Testis (tissue), 2 donors: Measurements from ENCODE around the gene KIAA0232.

Experiments used
- POLR2A ChIP-seq: fragments of 450-650 bp; IDR thresholded peaks from one replicate; pipeline ENCODE4 v1.6.1; 2017; ENCODE audit warnings: antibody characterized with exemption, mild to moderate bottlenecking, moderate library complexity
- TF ChIP-seq, protein P1 (sequence below), 3 experiments: fragments of 450-650 bp in 2 of 3; fragments of 200-600 bp in 1 of 3; sonication (generic) in 1 of 3; IDR thresholded peaks; one replicate each; pipeline ENCODE4 v1.5.1; 2016 to 2019; ENCODE audit warnings: antibody characterized with exemption in 3 of 3, mild to moderate bottlenecking in 2 of 3, moderate library complexity in 1 of 3

DNA sequence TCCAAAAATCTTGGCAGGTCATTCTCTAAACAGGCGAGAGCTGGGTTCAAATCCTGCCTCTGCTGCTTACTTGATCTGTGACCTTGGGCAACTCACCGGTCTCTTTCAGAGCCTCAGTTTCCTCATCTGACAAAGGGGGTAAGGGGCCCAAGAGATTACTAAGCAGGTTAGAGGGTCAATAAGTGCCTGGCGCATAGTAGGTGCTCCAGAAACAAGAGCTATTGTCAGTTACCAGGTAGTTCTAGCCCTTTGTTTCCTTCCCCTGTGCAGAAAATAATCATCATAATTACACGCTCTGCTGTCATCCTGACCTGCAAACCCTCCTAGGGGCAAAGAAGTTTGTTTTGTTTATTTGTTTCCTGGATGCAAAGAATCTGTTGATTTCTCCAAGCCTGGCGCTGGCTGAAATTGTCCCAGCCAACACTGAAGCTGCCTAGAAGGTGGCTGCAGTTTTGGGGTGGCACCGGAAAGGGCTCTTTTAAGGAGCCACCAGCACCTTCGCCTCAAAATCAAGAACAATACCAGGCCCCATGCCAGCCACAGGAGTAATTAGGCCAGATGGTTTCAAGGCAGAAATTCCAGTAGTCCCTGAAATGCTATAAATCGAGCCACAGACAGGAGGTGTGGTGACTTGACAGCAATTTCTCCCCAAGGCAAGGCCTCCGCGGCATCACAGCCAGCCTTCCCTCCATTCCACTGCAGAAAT lies 10.2 kb upstream of the KIAA0232 start:
- TF ChIP-seq, protein P1, sequence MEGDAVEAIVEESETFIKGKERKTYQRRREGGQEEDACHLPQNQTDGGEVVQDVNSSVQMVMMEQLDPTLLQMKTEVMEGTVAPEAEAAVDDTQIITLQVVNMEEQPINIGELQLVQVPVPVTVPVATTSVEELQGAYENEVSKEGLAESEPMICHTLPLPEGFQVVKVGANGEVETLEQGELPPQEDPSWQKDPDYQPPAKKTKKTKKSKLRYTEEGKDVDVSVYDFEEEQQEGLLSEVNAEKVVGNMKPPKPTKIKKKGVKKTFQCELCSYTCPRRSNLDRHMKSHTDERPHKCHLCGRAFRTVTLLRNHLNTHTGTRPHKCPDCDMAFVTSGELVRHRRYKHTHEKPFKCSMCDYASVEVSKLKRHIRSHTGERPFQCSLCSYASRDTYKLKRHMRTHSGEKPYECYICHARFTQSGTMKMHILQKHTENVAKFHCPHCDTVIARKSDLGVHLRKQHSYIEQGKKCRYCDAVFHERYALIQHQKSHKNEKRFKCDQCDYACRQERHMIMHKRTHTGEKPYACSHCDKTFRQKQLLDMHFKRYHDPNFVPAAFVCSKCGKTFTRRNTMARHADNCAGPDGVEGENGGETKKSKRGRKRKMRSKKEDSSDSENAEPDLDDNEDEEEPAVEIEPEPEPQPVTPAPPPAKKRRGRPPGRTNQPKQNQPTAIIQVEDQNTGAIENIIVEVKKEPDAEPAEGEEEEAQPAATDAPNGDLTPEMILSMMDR (IDR thresholded peaks at IDR 0.05) = no peak
- no peak for TF ChIP-seq POLR2A
